ENCODE measurements around the gene BHMT2. TPM values are rescaled to one million over a fixed set of nuclear protein-coding genes. Genes with fewer than 3 reads are reported as not detected.

BHMT2 gene
- total RNA-seq, 1 experiment from 2014 or later, result not detected

- no peaks in the 10 kb centered on the region for H3K27me3 ChIP-seq (ENCODE audit: insufficient read depth, low read length)
- no peak overlapping the region for H4K5ac ChIP-seq (ENCODE audit: insufficient read length, low read depth, low read length)
- H3K27ac Mint-ChIP-seq, result no peak overlapping the region
These were observed 14.6 kb upstream of the BHMT2 start for GRCh38 chr5:79055017-79055416.

More at GRCh38 chr5:79055017-79055416, 14.6 kb upstream of the BHMT2 start:
- no peak for DNase-seq
- H3K56ac ChIP-seq (ENCODE audit: insufficient read length, low read depth, low read length), result no peak overlapping the region
- no peak overlapping the region for H2BK15ac ChIP-seq (ENCODE audit: low read depth, low read length)
- no peak overlapping the region for H2AFZ ChIP-seq (ENCODE audit: low read length)
- Mint-ChIP-seq H3K36me3 (ENCODE audit: insufficient read depth in 1 of 3, low read depth in 3 of 3) (no peaks in the 10 kb centered on the region), H3K4me3 (no peak overlapping the region), H3K4me1 (peaks cover 5 to 9% of the 10 kb centered on the region in 2 experiments), H3K27me3 (ENCODE audit: low read depth) (no peaks in the 10 kb centered on the region), H3K9me3 (no peaks in the 10 kb centered on the region; a peak in 1 of 5 replicates)
- no peaks in the 10 kb centered on the region for H4K20me1 ChIP-seq (ENCODE audit: control insufficient read depth, insufficient read depth, insufficient read length)
- H3K23ac ChIP-seq (ENCODE audit: insufficient read length, low read depth, low read length), result no peak overlapping the region
- H3K27ac ChIP-seq (ENCODE audit: insufficient read length, low read depth, low read length), result no peak overlapping the region
- H4K91ac ChIP-seq (ENCODE audit: insufficient read length, low read depth, low read length), result no peak overlapping the region
- H3K79me2 ChIP-seq (ENCODE audit: insufficient read depth, low read length), result no peaks in the 10 kb centered on the region
- no peak overlapping the region for H4K8ac ChIP-seq (replicated peaks; ENCODE audit: insufficient read length, low read depth, low read length)
- no peak overlapping the region for H2BK120ac ChIP-seq (ENCODE audit: low read depth, low read length, poor library complexity, severe bottlenecking)
- H3K4me1 ChIP-seq (ENCODE audit: insufficient read depth, low read length), result no peaks in the 10 kb centered on the region
- no peak overlapping the region for H3K4me2 ChIP-seq (ENCODE audit: insufficient read depth, insufficient read length, low read length)
- H3K18ac ChIP-seq (ENCODE audit: insufficient read length, low read depth, low read length), result no peak overlapping the region
- H3K79me1 ChIP-seq (ENCODE audit: insufficient read depth, low read depth, low read length, poor library complexity, severe bottlenecking), result no peaks in the 10 kb centered on the region
- H2BK5ac ChIP-seq (ENCODE audit: insufficient read length, low read length), result no peak overlapping the region
- no peak overlapping the region for H3K9ac ChIP-seq (ENCODE audit: extremely low read depth, insufficient read length, low read length)
- no peak overlapping the region for H2AK5ac ChIP-seq (ENCODE audit: insufficient read length, low read length)
- no peaks in the 10 kb centered on the region for H3K23me2 ChIP-seq (ENCODE audit: insufficient read length, low read depth, low read length, poor library complexity, severe bottlenecking)
- no peak overlapping the region for H3T11ph ChIP-seq (ENCODE audit: low read length)
- TF ChIP-seq CTCF (conservative IDR thresholded peaks at IDR 0.05), result no peak
- H3K14ac ChIP-seq (ENCODE audit: insufficient read depth, low read length), result no peak overlapping the region
- H3K9me3 ChIP-seq (ENCODE audit: control insufficient read depth, low read depth, low read length), result no peaks in the 10 kb centered on the region
- no CpG with 5 or more reads among the region's 1 CpG for WGBS (ENCODE audit: extremely low coverage, insufficient read length, low lambda C conversion rate)
- H3K4ac ChIP-seq (ENCODE audit: low read depth, low read length), result no peak overlapping the region
- H2BK12ac ChIP-seq (ENCODE audit: insufficient read length, low read depth, low read length), result no peak overlapping the region
- no peak overlapping the region for H2BK20ac ChIP-seq (ENCODE audit: low read depth, low read length, poor library complexity, severe bottlenecking)

All from H9 (cell line).